ENCODE data around the gene CLEC14A. TPM values are rescaled to one million over a fixed set of nuclear protein-coding genes. Genes with fewer than 3 reads are reported as not detected.

Gene CLEC14A
- total RNA-seq, 1 experiment from 2014 or later: not detected

DNA sequence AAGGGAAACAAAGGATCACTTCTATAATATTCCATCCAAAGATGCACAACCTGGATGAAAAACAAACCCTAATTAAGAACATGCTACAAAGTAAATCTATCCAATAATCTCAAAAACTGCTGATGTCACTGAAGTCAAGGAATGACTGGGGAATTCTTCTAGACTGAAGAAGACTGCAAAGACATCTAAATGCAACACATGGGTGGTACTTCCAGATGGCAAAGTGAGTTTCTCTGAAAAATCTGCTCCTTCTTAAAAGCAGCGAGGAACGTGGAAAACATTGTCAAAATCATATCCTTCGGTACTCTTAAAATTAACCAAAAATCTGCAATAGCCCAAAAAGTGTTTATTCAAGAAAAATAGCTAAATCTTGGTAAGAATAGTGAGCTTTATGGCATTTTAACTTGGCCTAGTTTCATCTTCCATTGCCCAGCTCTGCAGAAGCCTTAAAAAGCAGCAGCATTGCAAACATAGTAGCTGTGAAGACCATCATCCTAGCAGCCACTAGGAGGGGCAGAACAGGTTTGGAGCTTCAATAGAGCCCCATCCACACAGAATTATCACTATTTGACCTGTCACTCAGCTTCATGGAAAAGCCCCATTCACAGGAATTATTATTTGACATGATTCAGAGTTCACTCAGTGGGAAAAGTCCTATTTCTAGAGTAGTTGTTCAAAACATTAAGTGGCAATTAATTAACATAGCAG lies 7.4 kb downstream of the CLEC14A start:
- TF ChIP-seq, protein P1, sequence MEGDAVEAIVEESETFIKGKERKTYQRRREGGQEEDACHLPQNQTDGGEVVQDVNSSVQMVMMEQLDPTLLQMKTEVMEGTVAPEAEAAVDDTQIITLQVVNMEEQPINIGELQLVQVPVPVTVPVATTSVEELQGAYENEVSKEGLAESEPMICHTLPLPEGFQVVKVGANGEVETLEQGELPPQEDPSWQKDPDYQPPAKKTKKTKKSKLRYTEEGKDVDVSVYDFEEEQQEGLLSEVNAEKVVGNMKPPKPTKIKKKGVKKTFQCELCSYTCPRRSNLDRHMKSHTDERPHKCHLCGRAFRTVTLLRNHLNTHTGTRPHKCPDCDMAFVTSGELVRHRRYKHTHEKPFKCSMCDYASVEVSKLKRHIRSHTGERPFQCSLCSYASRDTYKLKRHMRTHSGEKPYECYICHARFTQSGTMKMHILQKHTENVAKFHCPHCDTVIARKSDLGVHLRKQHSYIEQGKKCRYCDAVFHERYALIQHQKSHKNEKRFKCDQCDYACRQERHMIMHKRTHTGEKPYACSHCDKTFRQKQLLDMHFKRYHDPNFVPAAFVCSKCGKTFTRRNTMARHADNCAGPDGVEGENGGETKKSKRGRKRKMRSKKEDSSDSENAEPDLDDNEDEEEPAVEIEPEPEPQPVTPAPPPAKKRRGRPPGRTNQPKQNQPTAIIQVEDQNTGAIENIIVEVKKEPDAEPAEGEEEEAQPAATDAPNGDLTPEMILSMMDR (conservative IDR thresholded peaks at IDR 0.05; ENCODE audit: low read depth, low read length): peak; percentile 53; the same call in 1 of the 2 replicates
- TF ChIP-seq EZH2 (IDR thresholded peaks at IDR 0.05; ENCODE audit: borderline replicate concordance, low read depth, low read length, poor library complexity, severe bottlenecking): no peak
- no peak overlapping the region for H3K27ac ChIP-seq (ENCODE audit: low read depth, low read length, poor library complexity, severe bottlenecking)
- H3K9me3 ChIP-seq (ENCODE audit: low read depth, low read length, poor library complexity, severe bottlenecking): no peaks in the 10 kb centered on the region
- H3K4me3 ChIP-seq (ENCODE audit: low read depth, low read length, poor library complexity, severe bottlenecking): no peak overlapping the region
- CTCF ChIA-PET: no interaction called here
- BruUV-seq (replicated peaks): no TSS peak
- H3K4me1 ChIP-seq (ENCODE audit: insufficient read depth, low read length, poor library complexity, severe bottlenecking): no peaks in the 10 kb centered on the region
- POLR2A ChIA-PET (ENCODE audit: low non-redundant PET): no interaction called here
- DNase-seq (ENCODE audit: low spot score): peak; percentile 26
- H3K36me3 ChIP-seq (ENCODE audit: insufficient read depth, low read length, poor library complexity, severe bottlenecking): no peaks in the 10 kb centered on the region
- intact Hi-C loops (cut with micrococcal nuclease; ENCODE audit: unreplicated experiment): no loop called here
- H3K27me3 ChIP-seq (replicated peaks; ENCODE audit: insufficient read depth, low read depth, low read length, poor library complexity): no peaks in the 10 kb centered on the region

DNA sequence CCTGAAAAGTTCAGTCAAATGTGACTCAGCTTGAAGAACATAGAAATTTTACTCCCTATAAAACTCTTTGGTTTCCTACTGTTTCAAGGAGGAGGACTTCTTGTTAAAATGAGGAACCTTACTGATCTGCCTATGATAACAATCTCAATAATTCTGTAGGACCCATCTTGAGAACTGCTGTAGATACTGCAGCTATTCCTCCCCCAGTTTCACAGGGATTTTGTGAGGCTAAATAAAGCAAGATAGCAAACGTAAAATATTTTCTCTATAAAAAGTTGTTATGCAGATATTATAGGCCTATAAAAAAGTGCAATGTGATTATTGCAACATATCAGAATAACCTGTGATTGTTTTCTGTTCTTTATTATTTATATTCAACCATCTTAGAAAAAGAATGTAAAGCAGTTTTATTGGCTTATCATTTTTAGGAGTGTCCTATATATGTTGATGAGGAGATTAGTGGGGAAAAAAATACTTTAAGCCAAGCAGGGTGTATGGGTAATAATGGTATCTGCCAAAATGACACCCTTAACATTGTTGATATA lies 12.1 kb downstream of the CLEC14A start:
- Histone ChIP-seq H3K27ac (ENCODE audit: low read depth, low read length, poor library complexity, severe bottlenecking) (no peak overlapping the region), H3K27me3 (replicated peaks; ENCODE audit: insufficient read depth, low read depth, low read length, poor library complexity) (no peaks in the 10 kb centered on the region), H3K36me3 (ENCODE audit: insufficient read depth, low read length, poor library complexity, severe bottlenecking) (no peaks in the 10 kb centered on the region), H3K4me1 (ENCODE audit: insufficient read depth, low read length, poor library complexity, severe bottlenecking) (no peaks in the 10 kb centered on the region), H3K9me3 (ENCODE audit: low read depth, low read length, poor library complexity, severe bottlenecking) (no peaks in the 10 kb centered on the region), H3K4me3 (ENCODE audit: low read depth, low read length, poor library complexity, severe bottlenecking) (no peak overlapping the region)
- no peak for DNase-seq (ENCODE audit: low spot score)
- TF ChIP-seq, protein P1 (conservative IDR thresholded peaks at IDR 0.05; ENCODE audit: low read depth, low read length): no peak
- no peak for TF ChIP-seq EZH2 (IDR thresholded peaks at IDR 0.05; ENCODE audit: borderline replicate concordance, low read depth, low read length, poor library complexity, severe bottlenecking)
- ChIA-PET CTCF (no interaction called here), POLR2A (ENCODE audit: low non-redundant PET) (no interaction called here)
- no TSS peak for BruUV-seq (replicated peaks)
- intact Hi-C loops (cut with micrococcal nuclease; ENCODE audit: unreplicated experiment): no loop called here

DNA sequence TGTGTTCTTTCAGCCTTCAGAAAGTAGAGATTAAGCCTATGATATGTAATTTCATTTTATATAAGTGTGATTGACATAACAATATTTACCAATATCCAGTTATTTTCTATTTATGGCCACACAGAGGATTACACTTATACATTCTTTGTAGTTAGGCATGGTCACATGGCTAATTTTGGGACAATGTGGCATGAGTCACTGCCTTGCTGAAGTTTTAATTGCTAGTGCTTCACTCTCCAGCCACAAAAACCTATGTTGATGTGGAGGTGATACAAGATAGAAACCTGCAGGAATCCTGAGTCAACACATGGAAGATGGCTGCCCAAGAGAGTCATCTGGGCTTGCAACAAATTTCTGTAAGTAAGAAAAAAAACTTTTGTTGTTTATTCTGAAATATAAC lies 17.0 kb downstream of the CLEC14A start:
- Histone ChIP-seq H3K27me3 (replicated peaks; ENCODE audit: insufficient read depth, low read depth, low read length, poor library complexity) (no peaks in the 10 kb centered on the region), H3K4me3 (ENCODE audit: low read depth, low read length, poor library complexity, severe bottlenecking) (no peak overlapping the region), H3K36me3 (ENCODE audit: insufficient read depth, low read length, poor library complexity, severe bottlenecking) (no peaks in the 10 kb centered on the region), H3K9me3 (ENCODE audit: low read depth, low read length, poor library complexity, severe bottlenecking) (no peaks in the 10 kb centered on the region), H3K27ac (ENCODE audit: low read depth, low read length, poor library complexity, severe bottlenecking) (no peak overlapping the region), H3K4me1 (ENCODE audit: insufficient read depth, low read length, poor library complexity, severe bottlenecking) (no peaks in the 10 kb centered on the region)
- TF ChIP-seq, protein P1 (conservative IDR thresholded peaks at IDR 0.05; ENCODE audit: low read depth, low read length): no peak
- TF ChIP-seq EZH2 (IDR thresholded peaks at IDR 0.05; ENCODE audit: borderline replicate concordance, low read depth, low read length, poor library complexity, severe bottlenecking): no peak
- no TSS peak for BruUV-seq (replicated peaks)
- ChIA-PET POLR2A (ENCODE audit: low non-redundant PET) (no interaction called here), CTCF (no interaction called here)
- peak; percentile 12 for DNase-seq (ENCODE audit: low spot score)
- intact Hi-C loops (cut with micrococcal nuclease; ENCODE audit: unreplicated experiment): no loop called here
